ENCODE measurements around the gene TPSAB1.
"Not testable (repeated sequence)": the region's sequence is repeated elsewhere in the genome, so short reads cannot be mapped to it uniquely, and the experiment has no call there.

TPSAB1 gene

DNA sequence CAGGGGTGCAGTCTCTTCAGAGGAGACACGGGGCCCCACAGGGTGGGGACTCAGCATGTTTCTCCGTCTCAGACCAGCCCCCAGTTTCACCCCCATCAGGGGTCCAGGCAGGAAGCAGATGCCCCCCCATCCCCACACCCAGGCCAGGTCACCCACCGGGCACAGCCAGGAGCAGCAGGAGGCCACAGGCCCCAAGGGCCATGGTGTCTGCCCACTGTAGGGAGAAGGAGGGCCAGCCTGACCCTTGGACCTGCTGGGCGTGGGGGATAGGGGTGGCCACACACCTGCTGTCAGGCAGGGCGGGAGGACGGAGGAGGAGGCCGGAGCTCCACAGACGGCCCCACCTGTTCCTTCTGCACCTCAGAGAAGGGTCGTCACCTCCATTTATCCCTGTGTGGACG is 15.5 kb upstream of the TPSAB1 start, which contains the start of gene TPSG1:
TSS of gene TPSG1 (minus strand) at position 218 of the 401 bp plus-strand sequence. CDS start at position 202, 16 bp downstream.
- DNase-seq = no peak

DNA sequence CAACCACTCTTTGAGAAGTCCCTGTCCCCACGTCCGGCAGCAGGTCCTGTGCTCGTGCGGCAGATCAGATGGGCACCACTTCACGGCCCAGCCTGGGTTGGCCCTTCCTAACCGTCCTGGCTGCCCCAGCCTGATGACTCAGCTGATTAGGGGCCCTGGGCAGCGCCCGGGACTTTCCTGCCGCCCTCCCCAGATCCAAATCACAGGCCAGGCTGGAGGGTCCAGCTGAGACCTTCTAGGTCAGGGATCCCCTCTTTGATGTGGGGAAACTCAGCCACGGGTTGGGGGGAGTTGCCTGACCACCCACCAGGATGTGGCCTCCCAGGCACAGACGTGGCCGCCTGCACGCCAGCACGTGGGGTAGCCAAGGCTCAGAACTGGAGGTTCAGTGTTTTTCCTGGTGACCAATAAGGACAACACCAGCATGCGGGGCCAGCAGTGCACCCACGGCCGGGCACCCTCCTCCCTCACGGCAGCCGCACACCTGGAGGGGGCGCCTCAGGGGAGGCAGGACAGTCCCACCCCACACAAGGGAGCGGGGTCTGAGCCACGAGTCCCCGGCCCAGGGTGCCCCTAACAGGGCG is 14.7 kb upstream of the TPSAB1 start:
- DNase-seq = not testable (repeated sequence)

DNA sequence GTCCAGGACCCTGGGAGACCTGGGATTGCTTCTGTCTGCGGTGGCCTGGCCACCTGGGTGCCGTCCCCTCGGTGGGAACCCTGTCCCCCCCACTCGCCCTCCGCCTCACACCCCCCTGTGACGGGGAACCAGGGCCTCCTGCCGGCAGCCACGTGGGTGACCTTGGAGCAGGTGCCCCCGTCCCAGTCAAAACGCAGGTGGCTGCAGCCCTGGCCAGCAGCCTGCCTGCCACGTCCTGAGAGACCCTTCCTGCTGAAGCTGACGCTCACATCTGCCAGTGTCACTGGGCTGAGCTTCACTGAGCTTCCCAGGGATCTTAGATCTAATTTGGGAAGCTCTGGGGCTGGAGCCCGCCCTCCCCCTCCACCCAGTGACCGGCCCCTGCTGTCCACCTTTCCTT is 13.8 kb upstream of the TPSAB1 start:
- DNase-seq = not testable (repeated sequence)

DNA sequence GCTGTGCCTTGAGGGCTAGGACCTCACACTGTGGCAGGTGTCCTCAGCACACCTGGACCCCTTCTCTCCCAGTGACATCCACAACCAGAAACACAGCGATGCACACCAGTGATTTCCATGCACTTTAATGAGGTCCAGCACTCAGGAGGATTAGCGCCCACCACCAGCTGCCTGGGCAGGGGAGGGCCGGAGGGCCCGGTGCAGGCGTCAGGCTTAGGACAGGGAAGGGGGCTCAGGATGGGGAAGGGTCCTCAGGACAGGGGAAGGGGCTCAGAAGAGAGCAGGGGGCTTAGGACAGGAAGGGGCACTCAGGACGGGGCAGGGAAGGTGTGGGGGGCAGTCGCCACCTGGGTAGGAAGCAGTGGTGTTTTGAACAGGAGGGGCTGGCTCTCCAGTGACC is 12.3 kb upstream of the TPSAB1 start:
- DNase-seq = not testable (repeated sequence)

GRCh38 chr16:1229476-1229875 is 11.0 kb upstream of the TPSAB1 start:
- not testable (repeated sequence) for DNase-seq

DNA sequence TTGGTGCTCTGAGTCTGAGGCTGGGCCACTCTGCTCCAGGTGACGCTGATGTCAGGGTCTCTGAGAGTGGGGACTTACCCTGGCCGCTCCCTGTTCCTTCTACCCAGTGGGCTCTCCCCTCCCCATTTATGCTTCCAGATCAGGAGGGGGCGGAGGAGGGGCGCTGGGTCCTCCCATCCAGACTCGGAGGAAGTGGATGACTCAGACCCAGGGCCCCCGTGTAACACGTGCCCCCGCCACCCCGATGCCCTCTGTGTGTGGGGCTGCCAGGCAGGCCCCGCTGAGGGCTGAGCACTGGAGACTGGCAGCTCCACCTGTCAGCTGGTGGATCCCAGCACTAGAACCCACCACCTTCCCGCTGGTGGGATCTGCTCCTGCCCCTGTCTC is 10.4 kb upstream of the TPSAB1 start, which contains the start of gene TPSB2:
TSS of gene TPSB2 (minus strand) at position 101 of the 387 bp plus-strand sequence. CDS start 233 bp downstream, outside the sequence.
- DNase-seq = not testable (repeated sequence)

DNA sequence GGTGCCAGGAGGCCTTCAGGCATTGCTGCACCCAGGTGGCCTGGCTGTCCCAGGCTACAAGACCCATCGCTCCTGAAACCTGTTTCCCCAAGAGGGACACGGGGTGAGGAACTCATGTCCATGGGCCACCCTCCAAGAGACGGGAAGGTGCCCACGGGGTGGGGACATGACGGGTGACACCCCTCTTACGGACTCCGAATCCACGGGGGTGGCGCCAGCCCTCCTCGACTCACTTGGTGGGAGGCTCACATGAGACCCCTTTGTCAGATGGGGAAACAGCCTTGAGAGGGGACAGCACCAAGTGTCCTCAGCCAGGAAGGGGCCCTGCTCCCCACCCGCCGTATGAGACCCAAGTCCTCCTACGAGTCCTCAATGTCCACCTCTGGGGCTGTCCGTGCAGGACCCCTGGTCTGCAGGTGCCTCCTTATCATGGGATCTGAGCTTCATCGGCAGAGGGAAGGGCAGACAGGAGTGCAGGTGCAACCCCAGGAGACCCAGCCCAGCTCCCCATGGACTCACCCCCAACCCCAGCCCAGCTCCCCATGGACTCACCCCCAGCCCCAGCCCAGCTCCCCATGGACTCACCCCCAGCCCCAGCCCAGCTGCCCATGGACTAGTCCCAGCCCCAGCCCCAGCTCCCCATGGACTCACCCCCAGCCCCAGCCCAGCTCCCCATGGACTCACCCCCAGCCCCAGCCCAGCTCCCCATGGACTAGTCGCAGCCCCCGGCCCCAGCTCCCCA is 9.9 kb upstream of the TPSAB1 start:
- not testable (repeated sequence) for DNase-seq

GRCh38 chr16:1231301-1231700 is 9.2 kb upstream of the TPSAB1 start:
- not testable (repeated sequence) for DNase-seq

DNA sequence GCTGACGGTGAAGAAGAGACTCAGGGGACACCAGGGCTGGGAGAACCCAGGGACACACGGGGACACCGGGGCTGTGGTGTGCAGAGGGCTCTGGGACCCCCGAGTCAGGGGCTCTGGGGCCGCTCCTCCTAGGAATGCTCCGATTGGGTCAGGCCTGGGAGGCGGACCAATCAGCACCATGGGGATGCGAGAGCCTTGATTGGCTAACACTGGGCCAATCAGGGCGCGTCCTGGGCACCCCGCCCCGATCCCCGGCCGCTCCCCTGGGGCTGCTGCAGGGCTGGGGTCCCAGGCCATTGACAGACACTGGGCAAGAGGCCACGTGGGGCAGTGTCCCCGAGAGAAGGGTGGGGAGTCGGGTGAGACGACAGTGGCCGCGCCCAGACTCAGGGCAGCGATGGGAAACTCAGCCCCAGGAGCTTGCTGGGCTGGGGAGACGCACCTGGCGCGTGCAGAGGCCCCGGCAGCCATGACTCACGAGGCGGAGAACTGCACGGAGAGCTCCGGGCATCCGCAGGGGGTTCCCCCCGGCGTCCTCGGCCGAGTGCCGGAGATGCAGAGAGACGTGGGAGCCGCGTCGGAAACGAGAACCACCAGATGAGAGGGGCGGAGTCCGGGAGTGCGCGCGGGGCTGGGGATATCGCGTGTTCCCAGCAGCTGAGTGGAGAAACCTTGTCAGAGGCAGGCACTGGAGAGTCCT is 8.3 kb upstream of the TPSAB1 start:
- DNase-seq = not testable (repeated sequence)

- not testable (repeated sequence) for DNase-seq
Measured at GRCh38 chr16:1236659-1237058, 3.8 kb upstream of the TPSAB1 start.

- no peak for DNase-seq
Measured at GRCh38 chr16:1237990-1238389, 2.5 kb upstream of the TPSAB1 start.

GRCh38 chr16:1238909-1239308 is 1.6 kb upstream of the TPSAB1 start:
- not testable (repeated sequence) for DNase-seq

- not testable (repeated sequence) for DNase-seq
Measured at GRCh38 chr16:1239575-1239974, 930 bp upstream of the TPSAB1 start.

DNA sequence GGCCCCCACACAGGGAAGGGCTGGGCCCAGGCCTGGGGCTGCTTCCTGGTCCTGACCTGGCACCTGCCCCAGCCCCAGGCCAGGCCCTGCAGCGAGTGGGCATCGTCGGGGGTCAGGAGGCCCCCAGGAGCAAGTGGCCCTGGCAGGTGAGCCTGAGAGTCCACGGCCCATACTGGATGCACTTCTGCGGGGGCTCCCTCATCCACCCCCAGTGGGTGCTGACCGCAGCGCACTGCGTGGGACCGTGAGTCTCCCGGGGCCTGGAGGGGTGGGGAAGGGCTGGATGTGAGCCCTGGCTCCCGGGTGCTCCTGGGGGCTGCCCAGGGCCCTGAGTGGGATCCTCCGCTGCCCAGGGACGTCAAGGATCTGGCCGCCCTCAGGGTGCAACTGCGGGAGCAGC is 576 bp downstream of the TPSAB1 start:
- not testable (repeated sequence) for DNase-seq

- DNase-seq = not testable (repeated sequence)
Measured at GRCh38 chr16:1243363-1243762, 2.9 kb downstream of the TPSAB1 start.

GRCh38 chr16:1243907-1244850 is 3.7 kb downstream of the TPSAB1 start:
- not testable (repeated sequence) for DNase-seq

DNA sequence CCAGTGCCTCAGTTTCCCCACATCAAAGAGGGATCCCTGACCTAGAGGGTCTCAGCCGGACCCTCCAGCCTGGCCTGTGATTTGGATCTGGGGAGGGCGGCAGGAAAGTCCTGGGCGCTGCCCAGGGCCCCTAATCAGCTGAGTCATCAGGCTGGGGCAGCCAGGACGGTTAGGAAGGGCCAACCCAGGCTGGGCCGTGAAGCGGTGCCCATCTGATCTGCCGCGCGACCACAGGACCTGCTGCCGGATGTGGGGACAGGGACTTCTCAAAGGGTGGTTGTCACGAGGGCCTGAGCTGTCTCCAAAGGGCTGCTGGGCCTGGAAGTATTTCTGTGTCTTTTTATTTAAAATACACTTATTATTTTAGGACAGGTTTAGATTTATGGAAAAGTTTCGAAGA is 4.4 kb downstream of the TPSAB1 start:
- no peak for DNase-seq

DNA sequence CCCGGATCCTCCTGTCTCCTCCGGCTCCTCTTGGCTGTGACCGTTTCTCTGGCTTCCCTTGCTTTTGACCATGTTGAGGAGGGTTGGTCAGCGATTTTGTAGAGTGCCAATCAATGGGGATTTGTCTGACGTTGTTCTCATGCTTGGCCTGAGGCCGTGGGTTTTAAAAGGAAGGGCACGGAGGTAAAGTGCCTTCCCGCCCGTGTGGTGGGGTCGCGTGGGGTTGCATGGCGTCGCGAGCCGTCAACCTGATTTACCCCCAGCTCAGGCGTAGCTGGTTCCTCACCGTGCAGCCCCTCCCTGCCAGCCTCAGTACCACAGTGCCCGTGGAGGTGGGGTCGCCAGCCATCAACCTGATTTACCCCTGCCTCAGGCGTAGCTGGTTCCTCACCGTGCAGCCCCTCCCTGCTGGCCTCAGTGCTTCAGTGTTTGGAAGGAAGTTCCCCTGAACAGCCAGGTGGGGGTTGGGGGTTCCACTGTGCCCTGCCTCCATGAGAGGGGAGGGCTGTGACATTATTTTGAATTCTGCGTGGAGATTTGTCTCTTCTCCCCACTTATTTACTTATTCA is 5.0 kb downstream of the TPSAB1 start:
- DNase-seq = no peak

GRCh38 chr16:1247903-1248537 is 7.5 kb downstream of the TPSAB1 start:
- DNase-seq = not testable (repeated sequence)

DNA sequence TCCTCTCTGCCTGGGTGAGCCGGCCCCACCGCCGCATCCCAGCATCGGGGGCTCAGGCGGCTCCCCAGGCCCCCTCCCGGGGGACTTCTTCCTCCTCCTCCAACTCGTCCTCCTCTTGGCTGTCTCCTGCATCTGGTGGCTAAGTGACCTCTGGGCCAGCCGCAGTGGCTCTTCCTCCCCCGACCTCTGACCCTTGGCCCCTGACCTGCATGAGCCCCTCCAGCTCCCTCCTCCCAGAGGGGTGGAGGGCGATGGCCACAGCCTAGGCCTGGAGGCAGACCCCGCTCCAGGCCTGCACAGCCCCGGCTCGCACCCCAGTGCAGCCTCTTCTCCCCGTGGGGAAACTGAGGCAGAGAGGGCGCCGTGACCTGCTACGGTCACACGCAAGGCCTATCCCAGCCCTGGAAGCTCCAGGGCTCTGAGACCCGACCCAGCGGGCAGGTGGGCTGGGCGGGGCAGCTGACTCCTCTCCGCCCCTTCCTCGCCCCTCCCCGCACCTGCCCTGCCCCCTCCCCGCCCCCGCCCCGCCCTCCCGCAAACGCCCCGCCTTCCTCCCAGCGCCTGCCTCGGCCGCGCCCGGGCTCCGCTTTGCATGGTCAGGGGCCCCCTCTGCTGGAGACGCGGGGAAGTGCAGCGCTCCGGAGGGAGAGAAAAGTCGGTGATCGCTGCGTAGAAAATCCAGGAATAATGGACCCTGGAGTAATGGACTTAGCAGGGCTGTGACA is 8.7 kb downstream of the TPSAB1 start:
- not testable (repeated sequence) for DNase-seq

Data from fibroblast of skin of right biceps (primary cell).